ENCODE measurements around the gene VPS37D.

VPS37D gene

GRCh38 chr7:73683056-73683787, 15.6 kb downstream of the VPS37D start, which contains the start of the genes BUD23 and DNAJC30:
Gene BUD23 (plus strand): TSS chr7:73683597. CDS start chr7:73683626, 29 bp downstream.
Gene DNAJC30 (minus strand): TSS chr7:73683453. CDS start chr7:73683423, 30 bp downstream.
- Histone ChIP-seq H4K20me1 (ENCODE audit: insufficient read depth) (no peaks in the 10 kb centered on the region), H2AFZ (ENCODE audit: low read depth) (peak within 1 kb of the TSS; percentile 99), H3K36me3 (ENCODE audit: insufficient read depth) (peaks cover 5% of the 10 kb centered on the region; the same call in 1 of the 2 replicates), H3K79me2 (ENCODE audit: insufficient read depth, low read depth) (peaks cover 75% of the 10 kb centered on the region), H3K4me1 (ENCODE audit: low read depth, poor library complexity, severe bottlenecking) (peaks cover 38% of the 10 kb centered on the region), H3K27me3 (ENCODE audit: insufficient read depth, low read depth) (no peaks in the 10 kb centered on the region), H3K4me2 (peak within 1 kb of the TSS; percentile 96), H3K27ac (peak within 1 kb of the TSS; percentile 85), H3K9ac (peak within 1 kb of the TSS; percentile 98), H3K4me3 (IDR thresholded peaks at IDR 0.05; ENCODE audit: insufficient read depth, low read depth, low read length) (no peak within 1 kb of the TSS)
- no peak; the same call in 1 of the 2 replicates for TF ChIP-seq CTCF (conservative IDR thresholded peaks at IDR 0.05; ENCODE audit: low read depth, low read length)

GRCh38 chr7:73683788-73684693, 16.4 kb downstream of the VPS37D start:
- H3K79me2 ChIP-seq (ENCODE audit: insufficient read depth, low read depth), result peaks cover 75% of the 10 kb centered on the region
- no peak overlapping the region for H3K4me3 ChIP-seq (IDR thresholded peaks at IDR 0.05; ENCODE audit: insufficient read depth, low read depth, low read length)
- TF ChIP-seq CTCF (conservative IDR thresholded peaks at IDR 0.05; ENCODE audit: low read depth, low read length), result no peak
- peaks cover 34% of the 10 kb centered on the region for H3K4me1 ChIP-seq (ENCODE audit: low read depth, poor library complexity, severe bottlenecking)
- no peaks in the 10 kb centered on the region for H4K20me1 ChIP-seq (ENCODE audit: insufficient read depth)
- H3K27me3 ChIP-seq (ENCODE audit: insufficient read depth, low read depth), result no peaks in the 10 kb centered on the region
- peak overlapping the region; percentile 59 for H3K4me2 ChIP-seq
- H3K27ac ChIP-seq, result peak overlapping the region; percentile 85
- H2AFZ ChIP-seq (ENCODE audit: low read depth), result peak overlapping the region; percentile 99
- H3K36me3 ChIP-seq (ENCODE audit: insufficient read depth), result peaks cover 5% of the 10 kb centered on the region; the same call in 1 of the 2 replicates
- H3K9ac ChIP-seq, result peak overlapping the region; percentile 98

GRCh38 chr7:73685311-73685710, 17.7 kb downstream of the VPS37D start:
- Histone ChIP-seq H3K9ac (no peak overlapping the region), H3K27ac (no peak overlapping the region), H3K27me3 (ENCODE audit: insufficient read depth, low read depth) (no peaks in the 10 kb centered on the region), H3K4me1 (ENCODE audit: low read depth, poor library complexity, severe bottlenecking) (peaks cover 21% of the 10 kb centered on the region), H3K79me2 (ENCODE audit: insufficient read depth, low read depth) (peaks cover 74% of the 10 kb centered on the region), H2AFZ (ENCODE audit: low read depth) (no peak overlapping the region), H3K4me3 (IDR thresholded peaks at IDR 0.05; ENCODE audit: insufficient read depth, low read depth, low read length) (no peak overlapping the region), H3K36me3 (ENCODE audit: insufficient read depth) (peaks cover 5% of the 10 kb centered on the region; the same call in 1 of the 2 replicates), H4K20me1 (ENCODE audit: insufficient read depth) (no peaks in the 10 kb centered on the region), H3K4me2 (no peak overlapping the region)
- TF ChIP-seq CTCF (conservative IDR thresholded peaks at IDR 0.05; ENCODE audit: low read depth, low read length), result no peak

GRCh38 chr7:73688288-73688687, 20.7 kb downstream of the VPS37D start:
- Histone ChIP-seq H3K36me3 (ENCODE audit: insufficient read depth) (peaks cover 11% of the 10 kb centered on the region; the same call in 1 of the 2 replicates), H3K27ac (no peak overlapping the region), H3K9ac (no peak overlapping the region), H3K4me2 (no peak overlapping the region), H3K4me1 (ENCODE audit: low read depth, poor library complexity, severe bottlenecking) (no peaks in the 10 kb centered on the region), H3K27me3 (ENCODE audit: insufficient read depth, low read depth) (no peaks in the 10 kb centered on the region), H3K79me2 (ENCODE audit: insufficient read depth, low read depth) (peaks cover 49% of the 10 kb centered on the region), H4K20me1 (ENCODE audit: insufficient read depth) (no peaks in the 10 kb centered on the region), H3K4me3 (IDR thresholded peaks at IDR 0.05; ENCODE audit: insufficient read depth, low read depth, low read length) (no peak overlapping the region), H2AFZ (ENCODE audit: low read depth) (no peak overlapping the region)
- no peak for TF ChIP-seq CTCF (conservative IDR thresholded peaks at IDR 0.05; ENCODE audit: low read depth, low read length)

Measured in KMS-11 (cell line).